Activated CD8-positive, alpha-beta memory T cell treated with anti-CD3 and anti-CD28 coated beads, Interleukin-2, amount 50 U/mL, for 24 hours (primary cell): ENCODE measurements around the gene KIF1B.
"Not testable (repeated sequence)": the region's sequence is repeated elsewhere in the genome, so short reads cannot be mapped to it uniquely, and the experiment has no call there.

ENCODE experiments used
- DNase-seq: peaks from one replicate; pipeline ENCODE4 v3.0.0-alpha.2; 2020; ENCODE audit errors: extremely low read depth

Gene KIF1B

GRCh38 chr1:10387677-10388386, 177.5 kb downstream of the KIF1B start:
- no peak for DNase-seq

DNA sequence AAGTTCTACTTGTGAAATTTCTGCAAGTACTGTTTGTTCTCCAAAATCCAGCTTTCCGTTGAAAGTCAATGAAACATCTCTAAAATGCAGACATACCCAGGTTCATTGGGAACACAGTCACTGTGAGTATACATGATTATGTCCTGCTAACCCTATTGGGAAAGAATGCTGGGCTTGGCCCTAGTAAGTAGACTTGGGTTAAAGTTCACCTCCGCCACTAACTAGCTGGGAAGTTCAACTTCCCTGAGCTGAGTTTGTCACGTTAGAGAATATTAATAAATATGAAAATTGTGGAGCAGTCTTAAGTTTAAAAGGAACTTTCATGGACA, 178.0 kb downstream of the KIF1B start:
- DNase-seq: no peak

DNA sequence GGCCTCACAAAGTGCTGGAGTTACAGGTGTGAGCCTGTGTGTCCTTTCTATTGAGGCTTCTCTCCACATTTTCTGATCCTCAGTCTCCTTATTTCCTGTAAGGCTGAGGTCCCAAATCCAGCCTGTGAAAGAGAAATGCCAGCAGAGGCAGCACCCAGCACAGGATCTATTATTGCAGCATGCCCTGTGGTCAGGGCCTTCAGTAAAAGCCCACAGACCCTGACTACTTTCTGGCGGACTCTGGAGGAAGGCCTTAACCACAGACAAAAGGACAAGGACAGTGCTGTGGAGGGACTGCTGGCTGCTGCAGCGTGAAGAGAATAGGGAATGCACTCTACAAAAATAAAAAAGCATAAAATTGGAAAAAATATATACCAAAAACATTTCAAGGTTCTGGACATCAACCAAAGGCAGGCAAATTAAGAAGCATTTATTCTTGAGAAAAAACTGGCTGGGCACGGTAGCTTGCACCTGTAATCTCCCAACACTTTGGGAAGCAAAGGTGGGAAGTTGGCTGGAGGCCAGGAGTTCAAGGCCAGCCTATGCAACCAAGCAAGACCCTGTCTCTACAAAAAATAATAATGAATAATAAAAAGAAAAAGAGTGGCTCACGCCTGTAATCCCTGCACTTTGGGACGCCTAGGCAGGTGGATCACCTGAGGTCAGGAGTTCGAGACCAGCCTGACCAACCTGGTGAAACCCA, 179.1 kb downstream of the KIF1B start:
- DNase-seq: no peak

GRCh38 chr1:10396870-10397269, 186.5 kb downstream of the KIF1B start:
- DNase-seq: no peak

DNA sequence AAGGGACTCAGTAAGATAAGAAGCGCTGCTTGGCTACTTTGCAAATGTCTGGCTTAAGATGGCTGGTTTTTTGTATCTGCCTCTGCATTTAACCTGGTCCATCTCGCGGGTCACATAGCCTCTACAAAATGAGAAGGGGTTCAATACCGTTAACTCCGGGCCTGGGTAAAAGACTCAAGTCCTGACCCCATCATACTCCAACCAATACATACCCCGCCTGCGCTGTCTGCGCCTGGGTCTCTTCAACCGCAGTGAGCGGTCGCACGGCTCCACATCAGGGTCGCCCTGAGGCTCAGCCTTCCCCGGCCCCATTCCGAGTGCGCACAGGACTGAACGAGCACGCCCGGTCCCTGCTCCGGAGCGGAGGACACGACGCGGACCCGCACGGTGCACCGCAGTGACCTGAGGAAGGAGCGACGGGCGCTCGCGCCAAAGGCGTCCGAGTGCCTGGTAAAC, 187.9 kb downstream of the KIF1B start:
- no peak for DNase-seq

DNA sequence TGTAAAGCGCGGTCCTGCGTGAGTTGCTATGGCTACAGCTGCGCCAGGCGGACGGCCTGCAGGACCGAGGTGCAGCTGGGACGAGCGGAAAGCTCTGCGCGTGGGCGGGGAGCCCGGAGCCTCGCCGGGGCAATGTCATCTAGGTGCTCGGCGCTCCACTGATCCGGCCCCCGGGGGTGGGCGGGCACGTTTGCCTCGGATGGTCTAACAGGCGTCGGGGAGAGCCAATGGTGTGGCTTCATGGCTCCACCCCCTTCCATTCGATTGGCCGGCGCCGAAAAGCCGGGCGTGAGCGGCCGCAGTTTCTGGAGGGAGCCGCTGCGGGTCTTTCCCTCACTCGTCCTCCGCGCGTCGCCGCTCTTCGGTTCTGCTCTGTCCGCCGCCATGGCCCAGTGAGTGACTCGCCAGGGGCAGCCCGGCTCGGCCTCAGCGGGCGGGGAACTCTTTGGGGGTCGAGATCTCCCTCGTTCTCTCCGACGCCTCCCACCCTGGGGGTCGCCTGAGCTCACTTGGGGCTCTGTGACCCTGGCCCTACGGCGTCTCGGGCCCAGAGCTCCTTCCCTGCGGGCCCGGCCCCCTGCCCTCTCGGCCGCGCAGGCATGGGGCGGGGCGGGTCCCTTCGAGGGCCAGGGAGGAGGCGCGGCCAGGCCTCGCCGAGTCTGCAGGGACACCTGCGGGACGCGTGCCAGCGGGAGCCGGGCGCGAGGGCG, 188.5 kb downstream of the KIF1B start, which contains the start of gene PGD:
PGD (plus strand) TSS at position 331 of the 710 bp plus-strand sequence; CDS start at position 385, 54 bp downstream.
- DNase-seq: peak; percentile 97

GRCh38 chr1:10399444-10399941, 189.1 kb downstream of the KIF1B start:
- DNase-seq: no peak

DNA sequence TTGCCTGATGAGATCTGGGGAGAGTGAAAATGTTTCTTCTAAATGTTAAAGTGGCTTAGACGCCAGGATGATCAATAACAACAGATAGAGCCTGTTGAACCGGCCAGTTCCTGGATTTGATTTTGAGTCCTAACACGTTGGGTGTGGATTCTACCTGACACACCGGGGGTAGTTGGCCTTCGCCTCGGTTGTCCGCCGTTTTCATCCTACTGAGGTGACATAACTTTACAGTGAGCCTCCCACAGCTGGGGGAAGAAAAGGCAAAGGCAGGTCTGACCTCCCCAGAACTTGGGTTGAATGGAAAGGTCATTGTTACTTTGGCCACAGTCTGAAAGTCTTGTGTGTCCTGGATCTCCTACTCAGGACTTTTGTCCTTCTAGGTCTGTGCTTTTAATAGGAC, 189.6 kb downstream of the KIF1B start:
- DNase-seq: no peak

DNA sequence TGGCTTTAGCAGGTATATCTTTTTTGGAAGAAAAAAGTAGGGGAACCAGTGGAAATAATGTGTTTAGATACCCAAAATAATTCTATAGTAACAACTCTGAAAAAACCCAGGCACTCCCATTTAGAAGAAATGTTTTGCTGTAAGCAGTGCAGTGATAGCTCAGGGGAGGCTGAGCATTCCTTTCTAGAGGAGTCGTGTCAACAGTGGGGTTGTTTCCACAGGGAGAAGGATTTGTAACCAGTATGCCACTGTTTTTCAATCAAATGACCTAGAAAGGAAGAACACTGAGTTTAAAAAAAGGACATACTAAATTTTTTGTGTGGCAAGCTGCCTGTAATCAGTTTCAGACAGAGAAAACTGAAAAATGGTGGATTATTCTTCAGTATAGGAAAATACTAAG, 190.9 kb downstream of the KIF1B start:
- no peak for DNase-seq

DNA sequence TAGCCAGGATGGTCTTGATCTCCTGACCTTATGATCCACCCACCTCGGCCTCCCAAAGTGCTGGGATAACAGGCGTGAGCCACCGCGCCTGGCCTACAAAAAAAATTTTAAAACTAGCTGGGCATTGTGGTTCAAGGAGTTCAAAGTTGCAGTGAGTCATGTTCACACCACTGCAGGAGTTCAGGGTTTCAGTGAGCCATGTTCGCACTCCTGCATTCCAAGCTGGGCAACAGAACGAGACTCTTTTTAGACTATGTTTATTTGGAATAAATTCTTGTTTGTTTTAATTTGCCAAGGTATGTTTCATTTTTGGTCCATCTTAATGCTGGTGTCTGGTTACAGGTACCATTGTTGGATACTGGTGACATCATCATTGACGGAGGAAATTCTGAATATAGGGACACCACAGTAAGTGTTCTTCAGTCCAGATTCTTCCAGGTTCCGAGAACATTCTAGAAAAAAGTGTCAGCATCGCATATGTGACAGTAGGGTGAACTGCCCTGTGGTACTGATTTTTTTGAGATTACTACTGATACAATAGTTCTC, 192.4 kb downstream of the KIF1B start:
- no peak for DNase-seq

- no peak for DNase-seq
Observed at GRCh38 chr1:10407201-10407600, 196.8 kb downstream of the KIF1B start.

DNA sequence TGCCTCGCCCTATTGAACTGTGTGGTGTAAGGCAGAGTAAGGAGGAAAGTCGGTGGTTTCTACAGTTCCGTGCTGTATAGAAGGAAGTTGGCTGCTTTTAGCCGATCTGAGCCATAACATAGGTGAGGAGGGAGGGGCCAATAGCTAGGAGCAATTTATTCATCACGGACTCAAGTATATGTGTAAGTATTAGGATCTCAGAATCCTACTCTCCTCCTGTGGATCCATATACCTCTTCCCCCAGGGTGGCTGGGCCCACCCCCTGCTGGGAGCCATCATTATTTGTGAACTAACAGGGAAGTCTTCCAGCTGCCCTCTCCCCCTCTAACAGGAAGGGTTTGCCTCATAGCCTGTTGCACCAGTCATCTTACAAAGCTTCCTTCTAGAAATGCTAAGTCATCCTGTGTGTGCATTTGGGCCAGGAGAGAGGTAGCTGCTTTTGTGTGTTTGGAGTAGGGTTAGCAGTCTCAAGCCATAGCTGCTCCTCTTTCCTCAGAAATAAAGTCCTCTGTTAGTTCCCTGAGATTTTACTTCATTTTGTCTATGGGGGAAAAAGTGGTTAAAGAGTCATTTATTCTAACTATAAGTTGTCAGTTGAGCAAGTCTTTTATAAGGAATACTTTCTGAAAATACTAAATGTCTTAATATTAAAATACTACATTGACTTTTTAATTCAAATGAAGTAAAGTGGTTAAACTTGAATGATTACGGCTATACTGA, 205.0 kb downstream of the KIF1B start:
- DNase-seq: no peak

GRCh38 chr1:10415967-10416366, 205.6 kb downstream of the KIF1B start:
- not testable (repeated sequence) for DNase-seq

GRCh38 chr1:10418741-10419140, 208.4 kb downstream of the KIF1B start:
- DNase-seq: not testable (repeated sequence)

GRCh38 chr1:10419351-10419750, 209.0 kb downstream of the KIF1B start:
- no peak for DNase-seq

DNA sequence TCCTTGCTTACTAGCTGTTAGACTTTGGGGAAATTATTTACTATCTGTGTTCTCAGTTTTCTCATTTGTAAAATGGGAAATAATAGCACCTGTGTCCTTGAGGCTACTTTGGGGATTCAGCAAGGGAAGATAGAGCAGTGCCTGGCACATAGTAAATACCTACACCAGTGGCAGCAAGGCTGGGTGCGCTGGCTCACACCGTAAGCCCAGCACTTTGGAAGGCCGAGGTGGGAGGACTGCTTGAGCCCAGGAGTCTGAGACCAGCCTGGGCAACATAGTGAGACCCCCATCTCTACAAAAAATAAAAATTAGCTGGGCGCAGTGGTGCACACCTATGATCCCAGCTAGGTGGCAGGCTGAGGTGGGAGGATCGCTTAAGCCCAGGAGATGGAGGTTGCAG, 211.3 kb downstream of the KIF1B start:
- DNase-seq: no peak

GRCh38 chr1:10424034-10424433, 213.7 kb downstream of the KIF1B start:
- DNase-seq: no peak

DNA sequence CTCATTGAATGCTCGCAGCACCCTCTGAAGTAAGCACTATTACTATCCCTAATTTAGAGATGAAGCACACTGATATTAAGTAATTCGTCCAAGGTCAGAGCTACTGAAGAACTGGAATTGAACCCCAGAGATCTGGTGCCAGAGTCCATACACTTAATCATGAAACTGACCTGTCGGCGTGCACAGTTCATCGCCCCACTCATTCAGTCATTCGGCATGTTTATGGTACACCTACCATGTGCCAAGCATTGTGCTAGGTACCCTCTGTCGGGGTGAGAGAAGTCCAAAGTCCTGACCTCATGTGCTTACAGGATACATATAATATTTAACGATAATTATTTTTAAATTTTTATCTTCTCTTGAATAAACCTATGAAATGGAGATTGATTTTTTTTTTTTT, 214.3 kb downstream of the KIF1B start:
- DNase-seq: no peak

GRCh38 chr1:10425826-10426534, 215.6 kb downstream of the KIF1B start:
- not testable (repeated sequence) for DNase-seq

DNA sequence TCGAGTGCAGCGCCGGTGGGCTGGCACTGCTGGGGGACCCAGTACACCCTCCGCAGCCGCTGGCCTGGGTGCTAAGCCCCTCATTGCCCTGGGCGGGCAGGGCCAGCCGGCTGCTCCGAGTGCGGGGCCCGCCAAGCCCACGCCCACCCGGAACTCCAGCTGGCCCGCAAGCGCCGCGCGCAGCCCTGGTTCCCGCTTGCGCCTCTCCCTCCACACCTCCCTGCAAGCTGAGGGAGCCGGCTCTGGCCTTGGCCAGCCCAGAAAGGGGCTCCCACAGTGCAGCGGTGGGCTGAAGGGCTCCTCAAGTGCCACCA, 216.1 kb downstream of the KIF1B start:
- DNase-seq: not testable (repeated sequence)

DNA sequence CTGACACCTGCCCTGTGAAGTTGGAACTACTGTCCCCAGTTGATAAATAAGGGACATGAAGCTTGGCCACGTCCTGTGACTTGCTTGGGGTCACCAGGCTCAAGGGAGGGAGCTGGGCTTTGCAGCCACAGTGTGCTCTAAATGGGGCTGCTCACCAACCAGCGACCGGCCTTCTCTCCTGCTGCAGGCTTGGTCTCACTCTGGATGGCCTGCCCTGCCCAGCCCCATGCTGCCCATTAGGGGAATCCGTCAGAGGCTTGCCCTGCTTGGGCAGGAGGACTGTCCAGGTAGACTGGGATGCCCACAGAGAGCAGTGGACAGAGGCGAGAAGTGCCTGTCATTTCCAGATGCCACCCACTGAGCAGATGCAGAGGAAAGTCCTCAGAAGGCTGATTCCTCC, 218.6 kb downstream of the KIF1B start:
- no peak for DNase-seq
